Spleen (tissue), 7 donors: ENCODE data around the gene SVOP.

Source experiments
- POLR2A ChIP-seq, 3 donors: fragments of 450-650 bp; IDR thresholded peaks; one replicate each; pipeline ENCODE4 v1.5.1; 2017; ENCODE audit warnings: antibody characterized with exemption in 3 of 3, mild to moderate bottlenecking in 1 of 3
- TF ChIP-seq, protein P1 (sequence below), 11 experiments: fragments of 200-600 bp in 7 of 11; fragments of 450-650 bp in 4 of 11; sonication (generic) in 4 of 11; IDR thresholded peaks in 8 of 11; conservative IDR thresholded peaks in 3 of 11; 1 replicate in 7 of 11; 2 replicates in 4 of 11; pipeline versions ENCODE4 v1.4.0 to v1.8.0; 2016 to 2021; ENCODE audit warnings: antibody characterized with exemption in 11 of 11, inconsistent platforms in 4 of 11, mild to moderate bottlenecking in 1 of 11
- donor health status: DM: no; HTN: no; CAD: no; lungs with moderate emphysema.
- donor health status: DM: no; HTN: no; CAD: no.
- donor health status: DM: no; HTN: no; CAD: no.

- TF ChIP-seq, protein P1, sequence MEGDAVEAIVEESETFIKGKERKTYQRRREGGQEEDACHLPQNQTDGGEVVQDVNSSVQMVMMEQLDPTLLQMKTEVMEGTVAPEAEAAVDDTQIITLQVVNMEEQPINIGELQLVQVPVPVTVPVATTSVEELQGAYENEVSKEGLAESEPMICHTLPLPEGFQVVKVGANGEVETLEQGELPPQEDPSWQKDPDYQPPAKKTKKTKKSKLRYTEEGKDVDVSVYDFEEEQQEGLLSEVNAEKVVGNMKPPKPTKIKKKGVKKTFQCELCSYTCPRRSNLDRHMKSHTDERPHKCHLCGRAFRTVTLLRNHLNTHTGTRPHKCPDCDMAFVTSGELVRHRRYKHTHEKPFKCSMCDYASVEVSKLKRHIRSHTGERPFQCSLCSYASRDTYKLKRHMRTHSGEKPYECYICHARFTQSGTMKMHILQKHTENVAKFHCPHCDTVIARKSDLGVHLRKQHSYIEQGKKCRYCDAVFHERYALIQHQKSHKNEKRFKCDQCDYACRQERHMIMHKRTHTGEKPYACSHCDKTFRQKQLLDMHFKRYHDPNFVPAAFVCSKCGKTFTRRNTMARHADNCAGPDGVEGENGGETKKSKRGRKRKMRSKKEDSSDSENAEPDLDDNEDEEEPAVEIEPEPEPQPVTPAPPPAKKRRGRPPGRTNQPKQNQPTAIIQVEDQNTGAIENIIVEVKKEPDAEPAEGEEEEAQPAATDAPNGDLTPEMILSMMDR (IDR thresholded peaks at IDR 0.05 in 8 of 11, conservative IDR thresholded peaks at IDR 0.05 in 3 of 11), result no peak
- no peak for TF ChIP-seq POLR2A (IDR thresholded peaks at IDR 0.05)
Observed at GRCh38 chr12:108955225-108955835, 65.5 kb downstream of the SVOP start.
